Peyer's patch (tissue), 4 donors: ENCODE data around the gene PACS2.
"Not testable (repeated sequence)": the region's sequence is repeated elsewhere in the genome, so short reads cannot be mapped to it uniquely, and the experiment has no call there.

Experiments
- CTCF ChIP-seq, 6 experiments: fragments of 450-650 bp in 4 of 6; fragments of 200-600 bp in 2 of 6; sonication (generic) in 1 of 6; IDR thresholded peaks; one replicate each; pipeline ENCODE4 v1.5.1; 2017 to 2019; ENCODE audit warnings: antibody characterized with exemption in 6 of 6, mild to moderate bottlenecking in 3 of 6, moderate library complexity in 1 of 6
- POLR2A ChIP-seq, 2 donors: fragments of 450-650 bp; IDR thresholded peaks; one replicate each; pipeline ENCODE4 v1.5.1; 2017; ENCODE audit warnings: antibody characterized with exemption in 2 of 2, mild to moderate bottlenecking in 2 of 2, moderate library complexity in 2 of 2

DNA sequence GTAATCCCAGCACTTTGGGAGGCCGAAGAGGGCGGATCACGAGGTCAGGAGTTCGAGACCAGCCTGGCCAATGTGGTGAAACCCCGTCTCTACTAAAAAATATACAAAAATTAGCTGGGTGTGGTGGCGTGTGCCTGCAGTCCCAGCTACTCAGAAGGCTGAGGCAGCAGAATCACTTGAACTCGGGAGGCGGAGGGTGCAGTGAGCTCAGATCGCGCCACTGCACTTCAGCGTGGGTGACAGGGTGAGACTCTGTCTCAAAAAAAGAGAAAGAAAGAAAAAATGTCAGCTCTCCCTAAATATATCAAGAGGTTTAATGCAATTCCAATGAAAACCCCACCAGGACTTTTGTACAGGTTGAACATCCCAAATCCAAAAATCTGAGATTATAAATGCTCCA lies 17.2 kb upstream of the PACS2 start:
- not testable (repeated sequence) for TF ChIP-seq CTCF, POLR2A (IDR thresholded peaks at IDR 0.05)
